HL-60/S4 (cell line): ENCODE data around the gene HMGB3.
"Not testable (repeated sequence)": the region's sequence is repeated elsewhere in the genome, so short reads cannot be mapped to it uniquely, and the experiment has no call there.

Source experiments
- in situ Hi-C: fragments of 300-500 bp; cut with MboI; formaldehyde crosslinking; loops from 2 replicates; pipeline ENCODE4 v1.14.3; 2022; ENCODE audit warnings: low sequenced_read_pairs

Gene HMGB3

DNA sequence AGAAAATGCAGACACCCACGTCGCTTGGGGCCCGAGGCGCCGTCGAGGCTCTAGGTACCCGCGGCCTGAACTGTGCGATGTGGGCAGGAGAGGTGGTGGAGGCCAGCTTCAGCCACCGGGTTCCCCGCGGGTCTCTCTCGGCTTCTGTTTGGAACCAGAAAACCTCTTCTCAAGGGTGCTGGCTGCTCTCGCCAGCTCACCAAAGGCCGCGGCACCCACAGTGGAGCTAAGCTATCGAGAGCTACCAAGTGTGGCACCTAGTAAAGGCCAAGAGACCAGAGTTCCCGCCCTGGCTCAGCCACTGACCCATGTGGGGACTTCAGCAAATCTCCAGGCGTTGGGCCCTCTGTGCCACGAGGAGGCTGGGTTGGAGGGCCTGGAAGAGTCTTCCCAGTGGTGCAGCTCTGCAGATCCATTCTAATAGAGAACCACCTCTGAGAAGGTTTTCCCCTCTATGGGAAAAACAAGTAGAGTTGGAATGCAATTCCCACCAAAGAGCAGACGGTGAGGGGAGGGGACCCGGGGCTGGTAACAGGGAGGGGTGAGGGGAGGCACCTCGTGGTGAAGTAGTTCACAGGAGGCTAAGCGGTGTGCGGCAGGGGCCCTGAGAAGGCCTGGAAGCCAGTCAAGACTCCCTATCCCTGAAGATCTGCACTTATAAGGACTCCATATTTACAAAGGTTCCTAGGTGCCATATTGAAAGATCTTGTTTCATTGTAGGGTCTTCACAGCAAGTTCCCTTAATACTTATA, 5.5 kb upstream of the HMGB3 start:
- in situ Hi-C loops, result no loop called here

GRCh38 chrX:150980186-150980585, 2.9 kb upstream of the HMGB3 start:
- in situ Hi-C loops, result no loop called here

GRCh38 chrX:150980711-150981110, 2.4 kb upstream of the HMGB3 start:
- in situ Hi-C loops, result no loop called here

DNA sequence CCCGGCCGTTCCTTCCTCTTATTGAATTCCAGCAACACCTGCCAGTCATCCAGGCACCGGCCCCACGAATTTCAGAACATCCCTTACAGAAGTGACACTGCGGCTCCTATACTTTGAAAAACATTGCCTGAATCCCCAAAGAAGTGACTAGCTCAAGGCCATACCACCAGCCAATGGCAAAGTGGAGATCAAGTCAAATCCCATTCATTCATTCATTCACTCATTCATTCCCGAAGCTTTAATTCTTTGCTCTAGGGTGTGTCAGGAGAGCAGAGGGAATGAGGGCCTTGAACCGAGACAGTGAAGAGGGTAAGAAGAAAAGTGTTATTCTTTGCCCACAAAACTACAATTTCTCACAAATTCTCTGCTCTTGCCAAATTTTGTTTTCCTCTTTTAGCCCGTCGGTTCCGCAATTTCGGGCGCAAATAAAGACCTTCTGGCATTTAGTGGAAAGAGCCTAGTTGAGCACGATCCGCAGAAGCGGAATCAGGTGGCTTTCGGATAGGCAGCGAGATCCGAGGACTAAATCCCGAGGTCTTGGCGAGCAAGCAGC, 824 bp upstream of the HMGB3 start:
- in situ Hi-C loops, result no loop called here

GRCh38 chrX:150983521-150984168, 510 bp downstream of the HMGB3 start:
- in situ Hi-C loops, result no loop called here

DNA sequence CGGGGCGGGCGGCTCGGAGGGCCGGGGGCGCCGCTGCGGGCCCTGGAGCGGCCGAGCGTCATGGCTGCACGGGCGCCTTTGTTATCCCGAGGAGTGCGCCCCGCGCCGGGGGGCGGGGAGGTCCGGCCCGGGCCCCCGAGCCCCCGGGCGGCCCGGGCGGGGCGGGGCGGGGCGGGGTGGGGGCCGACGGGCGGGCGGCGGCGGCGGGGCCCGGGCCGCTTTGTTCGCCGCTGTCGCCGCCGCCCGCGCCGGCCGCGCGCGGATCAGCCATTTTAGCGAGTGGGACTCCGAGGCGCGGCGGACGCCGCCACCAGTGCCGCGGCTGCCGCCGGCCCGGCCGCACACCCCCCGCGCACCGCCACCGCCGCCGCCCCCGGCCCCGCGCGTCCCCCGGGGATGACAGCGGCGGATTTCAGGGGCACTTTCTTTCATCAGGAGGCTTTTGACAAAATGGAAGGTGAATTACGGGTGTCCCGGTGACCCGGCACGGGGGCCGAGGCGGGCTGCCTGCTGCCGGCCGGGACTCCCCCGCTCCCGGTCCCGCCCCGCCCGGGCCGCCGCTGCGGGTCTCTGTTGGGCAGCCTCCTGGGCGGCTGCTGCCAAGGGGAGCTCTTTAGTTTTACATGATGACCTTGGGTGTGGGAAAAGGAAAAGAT, 1.2 kb downstream of the HMGB3 start:
- in situ Hi-C loops, result no loop called here

GRCh38 chrX:150987687-150988086, 4.6 kb downstream of the HMGB3 start:
- in situ Hi-C loops, result not testable (repeated sequence)

- in situ Hi-C loops, result no loop called here
Observed at GRCh38 chrX:150989420-150989819, 6.3 kb downstream of the HMGB3 start.

- in situ Hi-C loops, result no loop called here
Observed at GRCh38 chrX:150990910-150991309, 7.8 kb downstream of the HMGB3 start.

DNA sequence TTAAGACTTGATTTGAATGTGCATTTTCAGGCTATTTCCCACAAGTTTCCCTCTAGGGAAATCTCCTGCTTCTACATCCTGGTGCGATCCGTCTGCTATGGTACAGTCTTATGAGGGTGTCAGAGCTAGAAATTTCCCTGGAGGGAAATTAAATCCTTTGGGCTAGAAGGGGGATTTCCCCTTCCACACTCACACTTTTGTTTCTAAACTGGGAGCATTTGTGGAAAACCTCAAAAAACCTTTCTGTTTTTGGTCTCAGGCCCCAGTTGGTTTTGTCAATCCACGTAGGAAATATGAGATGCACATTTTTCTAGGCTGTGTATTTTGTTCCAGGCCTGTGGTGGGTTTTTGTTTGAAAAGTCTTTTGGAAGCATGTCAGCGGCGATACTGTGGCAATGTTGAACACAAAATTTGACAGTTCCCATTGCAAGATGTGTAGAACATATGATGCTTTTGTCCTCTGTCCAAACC, 17.8 kb downstream of the HMGB3 start:
- in situ Hi-C loops, result no loop called here

DNA sequence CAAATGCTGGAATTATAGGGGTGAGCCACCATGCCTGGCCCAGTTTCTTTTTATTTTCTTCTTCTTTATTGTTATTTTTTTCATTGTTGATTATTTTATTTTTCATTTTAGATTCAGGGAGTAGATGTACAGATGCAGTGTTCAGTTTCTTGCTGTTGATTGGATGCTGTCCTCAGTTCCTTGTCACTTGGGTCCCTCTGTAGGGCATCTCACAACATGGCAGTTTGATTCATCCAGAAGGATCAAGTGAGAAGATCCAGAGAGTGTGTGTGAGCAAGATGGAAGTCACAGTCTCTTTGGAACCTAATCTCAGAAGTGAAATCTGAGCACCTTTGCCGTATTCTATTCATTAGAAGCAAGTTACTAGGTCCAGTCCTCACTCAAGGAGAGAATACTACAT, 20.9 kb downstream of the HMGB3 start:
- in situ Hi-C loops, result no loop called here

DNA sequence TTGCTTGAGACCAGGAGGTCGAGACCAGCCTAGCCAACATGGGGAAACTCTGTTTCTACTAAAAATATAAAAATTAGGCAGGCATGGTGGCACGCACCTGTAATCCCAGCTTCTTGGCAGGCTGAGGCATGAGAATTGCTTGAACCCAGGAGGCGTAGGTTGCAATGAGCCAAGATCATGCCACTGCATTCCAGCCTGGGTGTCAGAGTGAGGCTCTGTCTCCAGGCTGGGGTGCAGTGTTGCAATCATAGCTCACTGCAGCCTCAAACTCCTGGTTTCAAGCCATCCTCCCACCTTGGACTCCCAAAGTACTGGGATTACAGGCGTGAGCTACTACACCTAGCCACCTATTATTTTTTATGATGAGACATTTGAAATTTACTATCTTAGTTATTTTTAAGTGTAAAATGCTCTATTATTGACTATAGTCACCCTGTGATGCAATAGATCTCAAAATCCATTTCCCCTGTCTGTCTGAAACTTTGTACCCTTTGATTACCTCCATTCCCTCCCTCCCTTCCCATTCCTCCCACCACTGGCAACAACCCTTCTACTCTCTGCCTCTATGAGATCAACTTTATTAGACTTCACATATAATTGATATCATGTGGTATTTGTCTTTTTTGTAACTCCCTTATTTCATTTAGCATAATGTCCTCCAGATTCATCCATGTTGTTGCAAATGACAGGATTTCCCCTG, 23.4 kb downstream of the HMGB3 start:
- in situ Hi-C loops, result no loop called here

DNA sequence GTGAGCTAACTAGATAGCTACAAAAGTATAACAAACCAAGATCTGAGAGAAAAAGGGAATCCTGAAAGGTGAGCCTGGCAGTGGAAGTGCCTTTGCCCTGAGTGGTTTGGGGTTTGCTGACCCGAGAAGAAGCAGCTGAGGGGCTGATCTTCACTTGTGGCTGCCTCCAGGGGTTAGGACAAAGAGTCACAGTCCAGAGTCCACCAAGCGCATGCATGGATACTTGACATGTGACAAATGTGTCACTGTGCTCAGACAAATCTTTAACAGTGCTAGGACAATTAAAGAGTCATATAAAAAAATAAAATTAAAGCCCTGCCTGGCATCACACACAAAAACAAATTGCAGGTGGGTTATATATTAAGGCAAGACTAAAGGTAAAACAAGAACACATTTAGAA, 26.4 kb downstream of the HMGB3 start:
- in situ Hi-C loops, result no loop called here

DNA sequence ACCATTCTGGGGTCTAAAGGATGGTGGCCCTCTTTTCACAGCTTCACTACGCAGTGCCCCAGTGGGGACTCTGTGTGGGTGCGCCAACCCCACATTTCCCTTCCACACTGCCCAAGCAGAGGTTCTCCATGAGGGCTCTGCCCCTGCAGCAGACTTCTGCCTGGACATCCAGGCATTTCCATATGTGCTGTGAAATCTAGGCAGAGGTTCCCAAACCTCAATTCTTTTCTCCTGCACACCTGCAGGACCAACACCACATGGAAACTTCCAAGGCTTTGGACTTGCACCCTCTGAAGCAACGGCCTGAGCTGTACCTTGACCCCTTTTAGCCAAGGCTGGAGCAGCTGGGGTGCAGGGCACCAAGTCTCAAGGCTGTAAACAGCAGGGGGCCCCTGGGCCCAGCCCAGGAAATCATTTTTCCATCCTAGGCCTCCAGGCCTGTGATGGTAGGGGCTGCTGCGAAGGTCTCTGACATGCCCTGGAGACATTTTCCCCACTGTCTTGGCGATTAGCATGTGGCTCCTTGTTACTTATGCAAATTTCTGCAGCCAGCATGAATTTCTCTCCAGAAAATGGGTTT, 30.1 kb downstream of the HMGB3 start:
- in situ Hi-C loops, result no loop called here

GRCh38 chrX:151015684-151016083, 32.5 kb downstream of the HMGB3 start:
- in situ Hi-C loops, result no loop called here

GRCh38 chrX:151019856-151020255, 36.7 kb downstream of the HMGB3 start:
- in situ Hi-C loops, result no loop called here

- in situ Hi-C loops, result no loop called here
Observed at GRCh38 chrX:151030845-151031244, 47.7 kb downstream of the HMGB3 start.

DNA sequence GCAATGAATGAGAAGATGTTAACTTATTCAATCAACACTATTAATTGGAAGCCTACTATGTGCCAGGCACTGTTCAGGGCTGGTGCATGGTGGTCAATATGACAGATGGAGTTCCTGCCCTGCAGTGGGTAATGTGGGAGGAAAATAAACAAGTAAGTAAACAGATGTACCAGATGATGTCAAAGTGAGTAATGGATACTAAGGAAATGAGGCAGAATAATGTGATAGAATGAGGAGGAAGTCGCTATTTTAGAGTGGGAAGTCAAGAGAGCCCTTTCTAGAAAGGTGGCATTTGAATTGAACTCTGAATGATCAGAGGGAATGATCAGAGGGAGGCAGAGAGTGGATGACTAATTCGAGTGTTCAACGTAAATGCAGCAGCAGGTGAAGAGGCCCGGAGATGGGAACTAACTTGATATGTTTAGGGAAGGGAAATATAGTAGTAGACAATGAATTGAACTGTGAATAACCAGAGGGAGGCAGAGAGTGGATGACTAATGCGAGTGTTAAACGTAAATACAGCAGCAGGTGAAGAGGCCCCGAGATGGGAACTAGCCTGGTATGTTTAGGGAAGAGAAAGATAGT, 48.3 kb downstream of the HMGB3 start:
- in situ Hi-C loops, result no loop called here

- in situ Hi-C loops, result no loop called here
Observed at GRCh38 chrX:151039351-151039750, 56.2 kb downstream of the HMGB3 start.
